PC-3 (cell line): Measurements from ENCODE around the gene CHMP1B.

Experiments
- EZH2 ChIP-seq: fragments of 300-600 bp; sonication (generic); IDR thresholded peaks from one replicate; pipeline ENCODE4 v1.6.1; 2017; ENCODE audit warnings: antibody characterized with exemption, mild to moderate bottlenecking, low read length; ENCODE audit not compliant: unreplicated experiment
- TF ChIP-seq, protein P1 (sequence below): fragments of 300-600 bp; sonication (generic); conservative IDR thresholded peaks from 2 replicates; pipeline ENCODE4 v1.5.1; 2017; ENCODE audit warnings: antibody characterized with exemption, low read depth, mild to moderate bottlenecking, low read length

DNA sequence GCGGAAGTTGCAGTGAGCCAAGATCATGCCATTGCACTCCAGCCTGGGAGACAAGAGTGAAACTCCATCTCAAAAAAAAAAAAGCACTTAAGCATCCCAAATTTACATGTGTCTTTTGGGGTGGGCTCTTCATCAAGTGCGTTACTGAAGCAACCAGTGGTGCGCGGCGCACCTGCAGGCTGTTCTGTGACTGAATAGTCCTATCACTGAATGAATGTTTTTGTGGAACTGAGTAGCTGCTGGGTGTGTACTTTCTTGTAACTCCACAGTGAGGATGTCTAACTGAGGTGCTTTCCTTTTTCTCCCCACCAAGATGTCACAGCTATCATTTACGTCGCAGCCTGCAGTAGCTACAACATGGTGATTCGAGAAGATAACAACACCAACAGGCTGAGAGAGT lies 17.0 kb downstream of the CHMP1B start:
- TF ChIP-seq, protein P1, sequence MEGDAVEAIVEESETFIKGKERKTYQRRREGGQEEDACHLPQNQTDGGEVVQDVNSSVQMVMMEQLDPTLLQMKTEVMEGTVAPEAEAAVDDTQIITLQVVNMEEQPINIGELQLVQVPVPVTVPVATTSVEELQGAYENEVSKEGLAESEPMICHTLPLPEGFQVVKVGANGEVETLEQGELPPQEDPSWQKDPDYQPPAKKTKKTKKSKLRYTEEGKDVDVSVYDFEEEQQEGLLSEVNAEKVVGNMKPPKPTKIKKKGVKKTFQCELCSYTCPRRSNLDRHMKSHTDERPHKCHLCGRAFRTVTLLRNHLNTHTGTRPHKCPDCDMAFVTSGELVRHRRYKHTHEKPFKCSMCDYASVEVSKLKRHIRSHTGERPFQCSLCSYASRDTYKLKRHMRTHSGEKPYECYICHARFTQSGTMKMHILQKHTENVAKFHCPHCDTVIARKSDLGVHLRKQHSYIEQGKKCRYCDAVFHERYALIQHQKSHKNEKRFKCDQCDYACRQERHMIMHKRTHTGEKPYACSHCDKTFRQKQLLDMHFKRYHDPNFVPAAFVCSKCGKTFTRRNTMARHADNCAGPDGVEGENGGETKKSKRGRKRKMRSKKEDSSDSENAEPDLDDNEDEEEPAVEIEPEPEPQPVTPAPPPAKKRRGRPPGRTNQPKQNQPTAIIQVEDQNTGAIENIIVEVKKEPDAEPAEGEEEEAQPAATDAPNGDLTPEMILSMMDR = no peak
- TF ChIP-seq EZH2 = no peak
